NCI-H1105 treated with DMSO at 0.1 percent for 48 hours (cell line): ENCODE results near the gene NPC1.

ENCODE experiments used
- DNase-seq: peaks from one replicate; lab custom pipeline; 2025; lab: John Stamatoyannopoulos, UW

NPC1 gene

DNA sequence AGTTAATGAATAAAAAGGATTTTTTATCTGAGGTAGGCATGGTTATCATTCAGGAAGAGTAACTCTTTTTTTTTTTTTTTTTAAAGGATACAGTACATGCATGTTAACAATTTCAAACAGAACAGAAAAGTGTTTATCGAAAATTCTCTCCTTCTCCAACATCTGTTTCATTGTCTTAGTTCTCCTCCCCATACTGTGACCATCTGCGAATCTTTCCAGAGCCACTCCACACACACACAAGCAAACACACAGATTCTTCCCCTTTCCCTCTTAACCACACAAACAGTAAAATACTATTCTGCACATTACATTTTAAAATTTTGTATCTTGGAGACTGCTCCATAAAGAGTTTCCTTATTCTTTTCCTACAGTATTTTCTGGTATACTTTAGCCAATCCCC, 38.0 kb downstream of the NPC1 start:
- no peak for DNase-seq

DNA sequence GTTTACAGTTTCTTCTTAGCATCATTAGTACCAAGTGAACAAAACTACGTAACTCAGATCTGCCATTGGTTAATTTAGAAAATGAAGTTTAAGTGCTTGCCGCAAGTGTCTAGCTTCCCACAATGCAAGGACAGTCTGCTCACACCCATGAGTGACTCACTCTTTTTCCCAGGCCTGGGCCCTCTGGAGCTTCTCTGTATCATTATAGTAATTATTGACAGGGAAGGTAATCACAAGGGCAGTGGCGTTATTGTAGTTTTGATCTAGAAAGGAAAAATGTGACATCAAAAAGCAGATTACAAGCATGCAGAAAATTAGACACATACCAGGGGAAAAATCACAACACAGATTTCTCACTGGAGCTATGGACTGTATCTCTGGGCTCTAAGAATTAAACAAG, 38.5 kb downstream of the NPC1 start:
- no peak for DNase-seq

GRCh38 chr18:23547306-23547705, 39.0 kb downstream of the NPC1 start:
- DNase-seq = no peak

DNA sequence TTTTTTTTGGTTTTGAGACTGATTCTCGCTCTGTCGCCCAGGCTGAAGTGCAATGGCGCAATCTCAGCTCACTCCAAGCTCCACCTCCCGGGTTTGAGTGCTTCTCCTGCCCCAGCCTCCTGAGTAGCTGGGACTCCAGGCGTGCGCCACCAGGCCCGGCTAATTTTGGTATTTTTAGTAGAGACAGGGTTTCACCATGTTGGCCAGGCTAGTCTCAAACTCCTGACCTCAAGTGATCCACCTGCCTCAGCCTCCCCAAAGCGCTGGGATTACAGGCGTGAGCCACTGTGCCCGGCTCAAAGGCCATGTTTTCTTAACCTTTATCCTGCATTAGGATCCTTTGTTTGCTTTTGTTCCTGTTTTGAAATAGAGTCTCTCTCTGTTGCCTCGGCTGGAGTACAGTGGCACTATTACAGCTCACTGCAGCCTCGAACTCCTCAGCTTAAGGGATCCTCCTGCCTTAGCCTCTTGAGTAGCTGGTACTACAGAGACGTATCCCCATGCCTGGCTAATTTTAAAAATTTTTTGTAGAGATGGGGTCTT, 41.0 kb downstream of the NPC1 start:
- DNase-seq = no peak

GRCh38 chr18:23542461-23542860, 43.8 kb downstream of the NPC1 start:
- DNase-seq = no peak

- DNase-seq = no peak
Measured at GRCh38 chr18:23541349-23542093, 44.8 kb downstream of the NPC1 start.

GRCh38 chr18:23540867-23541266, 45.4 kb downstream of the NPC1 start:
- no peak for DNase-seq

GRCh38 chr18:23539911-23540525, 46.3 kb downstream of the NPC1 start:
- DNase-seq = no peak

- DNase-seq = no peak
Measured at GRCh38 chr18:23539296-23539695, 47.0 kb downstream of the NPC1 start.

- no peak for DNase-seq
Measured at GRCh38 chr18:23538870-23539269, 47.4 kb downstream of the NPC1 start.

GRCh38 chr18:23538001-23538400, 48.3 kb downstream of the NPC1 start:
- DNase-seq = no peak

- no peak for DNase-seq
Measured at GRCh38 chr18:23537274-23537673, 49.0 kb downstream of the NPC1 start.

DNA sequence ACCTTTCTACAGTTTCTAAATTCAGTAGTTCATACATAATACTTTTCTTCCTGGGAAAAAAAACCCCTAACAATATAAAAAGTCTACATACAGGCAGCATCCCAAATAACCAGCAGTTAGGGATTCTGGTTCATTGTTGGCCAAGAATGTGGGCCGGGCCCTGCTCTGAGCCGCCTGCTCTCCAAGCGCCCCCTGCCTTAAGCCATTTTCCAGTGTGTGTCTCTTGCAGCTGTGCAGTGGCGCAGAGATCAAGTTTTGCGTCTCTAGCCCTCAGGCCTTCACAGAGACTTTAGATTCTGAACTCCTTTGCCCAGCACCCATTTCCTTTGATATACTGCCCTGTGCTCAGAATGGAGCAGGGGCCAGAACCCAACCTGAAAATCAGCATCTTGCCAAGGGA, 50.1 kb downstream of the NPC1 start:
- DNase-seq = no peak

DNA sequence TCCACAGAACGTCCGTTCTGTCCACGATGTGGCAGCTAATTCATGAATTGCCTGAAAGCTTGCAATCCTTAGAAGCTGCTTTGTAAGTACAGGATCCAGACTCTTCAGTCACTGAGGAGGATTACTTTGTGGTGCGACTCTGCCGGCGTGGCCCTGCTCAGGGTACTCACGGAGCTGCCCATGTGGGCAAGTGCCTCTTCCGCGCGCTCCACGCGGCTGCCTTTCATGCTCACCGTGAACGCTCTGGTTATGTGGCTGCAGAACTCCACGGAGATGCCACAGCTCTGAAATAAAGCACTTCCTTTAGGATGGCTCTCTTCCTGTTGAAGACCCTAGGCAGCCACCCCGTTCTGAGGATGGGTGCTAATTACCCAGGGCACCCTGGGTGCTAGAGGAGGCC, 52.0 kb downstream of the NPC1 start:
- DNase-seq = no peak

- DNase-seq = no peak
Measured at GRCh38 chr18:23532848-23533247, 53.5 kb downstream of the NPC1 start.

DNA sequence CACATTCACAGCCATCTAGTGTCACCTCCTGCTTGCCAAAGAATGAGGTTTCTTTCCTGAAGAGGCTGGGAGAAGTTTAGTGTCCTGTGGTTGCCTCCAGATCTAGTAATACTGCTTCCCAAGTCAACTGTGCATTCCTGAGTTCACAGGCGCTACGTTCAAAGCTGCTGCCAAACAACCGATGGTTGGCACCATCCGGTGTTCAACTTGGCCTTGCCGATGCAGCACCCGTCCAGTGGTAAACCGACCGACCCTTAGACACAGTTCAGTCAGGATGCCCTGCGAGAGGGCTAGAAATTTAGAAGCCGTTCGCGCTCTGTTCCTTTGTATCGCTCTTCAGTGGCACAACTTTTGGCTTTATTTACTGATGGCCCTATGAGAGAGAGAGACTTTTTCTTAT, 54.4 kb downstream of the NPC1 start:
- DNase-seq = no peak

DNA sequence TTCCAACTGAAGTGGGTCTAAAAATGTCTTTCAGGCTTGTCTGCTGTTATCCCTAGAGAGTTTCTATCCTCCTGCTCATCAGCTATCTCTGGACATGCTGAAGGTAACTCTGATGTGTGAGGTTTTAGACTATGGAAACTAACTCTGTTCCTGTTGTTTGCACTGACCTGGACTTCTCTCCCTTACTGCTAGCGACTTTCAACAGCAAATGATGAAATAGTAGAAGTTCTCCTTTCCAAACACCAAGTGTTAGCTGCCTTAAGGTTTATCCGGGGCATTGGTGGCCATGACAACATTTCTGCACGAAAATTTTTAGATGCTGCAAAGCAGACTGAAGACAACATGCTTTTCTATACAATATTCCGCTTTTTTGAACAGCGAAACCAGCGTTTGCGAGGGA, 56.1 kb downstream of the NPC1 start:
- no peak for DNase-seq

GRCh38 chr18:23529604-23530003, 56.7 kb downstream of the NPC1 start:
- no peak for DNase-seq

- no peak for DNase-seq
Measured at GRCh38 chr18:23528580-23529472, 57.5 kb downstream of the NPC1 start.

GRCh38 chr18:23526501-23527063, 59.7 kb downstream of the NPC1 start:
- no peak for DNase-seq

DNA sequence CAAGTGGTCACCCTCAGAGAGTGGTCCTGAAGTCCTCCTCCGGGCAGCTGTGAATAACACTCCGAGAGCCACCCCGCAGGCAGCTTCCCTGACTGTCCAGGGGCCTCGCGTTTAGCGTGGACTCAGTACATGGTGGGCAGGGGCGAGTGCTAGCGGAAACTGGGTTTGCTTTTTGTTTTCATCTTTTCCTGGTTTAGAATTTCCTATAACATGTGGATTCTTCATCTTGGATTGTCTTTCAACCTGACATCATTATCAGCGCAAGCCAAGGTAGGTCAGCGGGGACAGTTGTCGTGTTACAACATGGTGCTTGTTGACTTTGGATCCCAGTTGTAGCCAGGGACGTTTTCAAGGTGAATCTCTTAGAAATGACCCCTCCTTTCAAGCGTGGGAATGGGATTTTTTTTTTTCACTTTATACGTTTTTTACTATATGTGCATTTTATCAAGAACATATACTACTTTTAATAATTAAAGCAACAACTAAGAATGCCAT, 62.0 kb downstream of the NPC1 start:
- DNase-seq = no peak
